ENCODE results near the gene CEACAM3.

GRCh38 chr19:41755328-41755913, 41.0 kb upstream of the CEACAM3 start, which contains the start of gene CEACAM6:
- TF ChIP-seq DPF2 (IDR thresholded peaks at IDR 0.05) (no peak), CTCF (IDR thresholded peaks at IDR 0.05 in 2 of 3, conservative IDR thresholded peaks at IDR 0.05 in 1 of 3; ENCODE audit: insufficient read depth in 2 of 3, low read depth in 1 of 3, low read length in 3 of 3) (no peak), CHD4 (IDR thresholded peaks at IDR 0.05; ENCODE audit: insufficient read depth, insufficient replicate concordance, low read depth, low read length, poor library complexity, severe bottlenecking) (no peak), ZNF639 (CRISPR knock-in tag; conservative IDR thresholded peaks at IDR 0.05 in 1 of 2, IDR thresholded peaks at IDR 0.05 in 1 of 2) (no peak), GATA2 (CRISPR knock-in tag; IDR thresholded peaks at IDR 0.05) (no peak), ZBTB17 (CRISPR knock-in tag; IDR thresholded peaks at IDR 0.05) (no peak), HMG20B (CRISPR knock-in tag; IDR thresholded peaks at IDR 0.05) (no peak), UBTF (IDR thresholded peaks at IDR 0.05; ENCODE audit: borderline replicate concordance in 1 of 2, low read depth in 2 of 2, low read length in 2 of 2) (no peak), ZNF655 (CRISPR knock-in tag; IDR thresholded peaks at IDR 0.05) (no peak)

All from K562 (cell line).